Dermis microvascular lymphatic vessel endothelial cell (primary cell): Measurements from ENCODE around the gene ARHGEF4. TPM values are rescaled to one million over a fixed set of nuclear protein-coding genes. Genes with fewer than 3 reads are reported as not detected.

ENCODE experiments used
- DNase-seq, 2 donors: peaks; one replicate each; pipeline versions ENCODE4 v3.0.0 to v3.0.0-alpha.2; 2010; ENCODE audit warnings: low read depth in 2 of 2
- total RNA-seq: library from RNA; depleted of rRNA; stranded (reverse); fragments of >200 nt; gene quantifications from 2 replicates; pipeline ENCODE4 v1.2.1, GENCODE V29; 2014

Gene ARHGEF4
- total RNA-seq, 1 donor from 2014 or later, result 0.26 TPM

- DNase-seq, result no peak
Measured at GRCh38 chr2:130849896-130850787, 13.4 kb downstream of the ARHGEF4 start.

- DNase-seq, result no peak
Measured at GRCh38 chr2:130850788-130851623, 14.3 kb downstream of the ARHGEF4 start.

GRCh38 chr2:130851624-130852382 is 15.1 kb downstream of the ARHGEF4 start:
- DNase-seq, result no peak

GRCh38 chr2:130852521-130853115 is 15.9 kb downstream of the ARHGEF4 start:
- no peak for DNase-seq

- no peak for DNase-seq
Measured at GRCh38 chr2:130853391-130853790, 16.7 kb downstream of the ARHGEF4 start.

- DNase-seq, result no peak
Measured at GRCh38 chr2:130854301-130854700, 17.6 kb downstream of the ARHGEF4 start.

GRCh38 chr2:130864830-130865800 is 28.4 kb downstream of the ARHGEF4 start:
- DNase-seq, result peak; percentile 47 to 91

GRCh38 chr2:130869441-130870160 is 32.9 kb downstream of the ARHGEF4 start:
- no peak for DNase-seq

- no peak for DNase-seq
Measured at GRCh38 chr2:130870161-130870485, 33.4 kb downstream of the ARHGEF4 start.

GRCh38 chr2:130870779-130871178 is 34.1 kb downstream of the ARHGEF4 start:
- no peak for DNase-seq

GRCh38 chr2:130871843-130872740 is 35.4 kb downstream of the ARHGEF4 start:
- no peak for DNase-seq

GRCh38 chr2:130872741-130873125 is 36.0 kb downstream of the ARHGEF4 start:
- no peak for DNase-seq

- DNase-seq, result peak; percentile 58 to 61
Measured at GRCh38 chr2:130873700-130874346, 37.1 kb downstream of the ARHGEF4 start.

- DNase-seq, result no peak
Measured at GRCh38 chr2:130874512-130874911, 37.8 kb downstream of the ARHGEF4 start.

- no peak for DNase-seq
Measured at GRCh38 chr2:130875935-130876334, 39.2 kb downstream of the ARHGEF4 start.

GRCh38 chr2:130877258-130877657 is 40.5 kb downstream of the ARHGEF4 start:
- no peak for DNase-seq

- DNase-seq, result no peak
Measured at GRCh38 chr2:130878316-130878715, 41.6 kb downstream of the ARHGEF4 start.

GRCh38 chr2:130878933-130879332 is 42.2 kb downstream of the ARHGEF4 start:
- no peak for DNase-seq
